GM19397 (cell line): ENCODE data around the gene ANKMY1.

Source experiments
- ATAC-seq: cut with Tn5 transposase; IDR thresholded peaks from one replicate; pipeline ENCODE4 v1.9.1; 2021; ENCODE audit warnings: mild to moderate bottlenecking, moderate library complexity; ENCODE audit not compliant: unreplicated experiment

ANKMY1 gene

GRCh38 chr2:240451791-240452461 lies 105.9 kb downstream of the ANKMY1 start:
- no peak for ATAC-seq

- ATAC-seq, result no peak
Observed at GRCh38 chr2:240451108-240451611, 106.6 kb downstream of the ANKMY1 start.

GRCh38 chr2:240450532-240451107 lies 107.2 kb downstream of the ANKMY1 start:
- no peak for ATAC-seq

- ATAC-seq, result no peak
Observed at GRCh38 chr2:240449764-240450531, 107.8 kb downstream of the ANKMY1 start.

GRCh38 chr2:240448387-240449274 lies 109.2 kb downstream of the ANKMY1 start:
- no peak for ATAC-seq

GRCh38 chr2:240447934-240448333 lies 109.9 kb downstream of the ANKMY1 start:
- ATAC-seq, result no peak

- no peak for ATAC-seq
Observed at GRCh38 chr2:240447331-240447730, 110.5 kb downstream of the ANKMY1 start.

GRCh38 chr2:240446664-240447175 lies 111.1 kb downstream of the ANKMY1 start:
- no peak for ATAC-seq

GRCh38 chr2:240445961-240446663 lies 111.7 kb downstream of the ANKMY1 start:
- no peak for ATAC-seq

GRCh38 chr2:240444464-240444863 lies 113.3 kb downstream of the ANKMY1 start:
- ATAC-seq, result no peak

GRCh38 chr2:240443891-240444301 lies 113.9 kb downstream of the ANKMY1 start:
- ATAC-seq, result no peak

GRCh38 chr2:240442891-240443715 lies 114.7 kb downstream of the ANKMY1 start:
- no peak for ATAC-seq

- ATAC-seq, result no peak
Observed at GRCh38 chr2:240441993-240442411, 115.8 kb downstream of the ANKMY1 start.

- ATAC-seq, result no peak
Observed at GRCh38 chr2:240441326-240441992, 116.3 kb downstream of the ANKMY1 start.

GRCh38 chr2:240440704-240441320 lies 117.0 kb downstream of the ANKMY1 start:
- ATAC-seq, result no peak

GRCh38 chr2:240440251-240440650 lies 117.5 kb downstream of the ANKMY1 start:
- no peak for ATAC-seq

- no peak for ATAC-seq
Observed at GRCh38 chr2:240439698-240440151, 118.1 kb downstream of the ANKMY1 start.
